ENCODE measurements around the gene SCTR.

SCTR gene

DNA sequence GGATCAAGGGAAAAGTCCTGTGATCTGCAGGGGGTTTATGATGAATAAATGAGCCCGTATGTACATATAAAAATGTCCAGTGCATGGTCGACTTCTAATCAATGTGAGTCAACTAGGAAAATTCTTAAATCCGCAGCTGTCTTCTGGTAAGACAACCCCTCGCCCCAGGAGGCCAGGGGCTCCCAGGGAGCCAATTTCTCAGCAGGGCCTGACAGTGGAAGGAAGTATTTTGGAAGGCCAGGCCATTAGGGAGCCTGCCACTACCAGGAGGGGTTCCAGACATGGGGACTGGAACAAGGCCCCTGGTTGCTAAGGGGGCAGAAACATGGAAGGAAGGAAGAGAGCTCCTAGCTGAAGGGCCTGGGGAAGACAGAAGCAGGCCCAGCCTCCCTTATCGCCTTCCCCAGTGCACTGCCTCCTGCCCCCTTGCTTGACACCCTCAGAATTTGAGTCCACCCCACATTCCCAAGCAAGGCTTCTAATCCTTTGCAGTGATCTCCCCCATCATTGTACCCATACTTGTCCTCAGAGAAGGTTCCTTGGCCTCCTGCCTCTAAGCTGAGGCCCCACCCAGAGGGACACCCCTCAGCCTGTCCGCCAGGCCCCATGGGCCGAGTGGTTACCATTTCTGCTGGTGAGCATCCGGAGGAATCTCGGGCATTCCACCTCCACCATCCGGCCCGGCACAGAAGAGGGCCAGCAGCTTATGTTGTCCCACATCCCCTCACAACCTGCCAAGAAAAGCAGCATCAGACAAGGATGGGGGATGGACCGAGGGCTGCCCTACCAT, 45.9 kb downstream of the SCTR start:
- H3K27ac ChIP-seq, result no peak overlapping the region
- TF ChIP-seq, protein P1, sequence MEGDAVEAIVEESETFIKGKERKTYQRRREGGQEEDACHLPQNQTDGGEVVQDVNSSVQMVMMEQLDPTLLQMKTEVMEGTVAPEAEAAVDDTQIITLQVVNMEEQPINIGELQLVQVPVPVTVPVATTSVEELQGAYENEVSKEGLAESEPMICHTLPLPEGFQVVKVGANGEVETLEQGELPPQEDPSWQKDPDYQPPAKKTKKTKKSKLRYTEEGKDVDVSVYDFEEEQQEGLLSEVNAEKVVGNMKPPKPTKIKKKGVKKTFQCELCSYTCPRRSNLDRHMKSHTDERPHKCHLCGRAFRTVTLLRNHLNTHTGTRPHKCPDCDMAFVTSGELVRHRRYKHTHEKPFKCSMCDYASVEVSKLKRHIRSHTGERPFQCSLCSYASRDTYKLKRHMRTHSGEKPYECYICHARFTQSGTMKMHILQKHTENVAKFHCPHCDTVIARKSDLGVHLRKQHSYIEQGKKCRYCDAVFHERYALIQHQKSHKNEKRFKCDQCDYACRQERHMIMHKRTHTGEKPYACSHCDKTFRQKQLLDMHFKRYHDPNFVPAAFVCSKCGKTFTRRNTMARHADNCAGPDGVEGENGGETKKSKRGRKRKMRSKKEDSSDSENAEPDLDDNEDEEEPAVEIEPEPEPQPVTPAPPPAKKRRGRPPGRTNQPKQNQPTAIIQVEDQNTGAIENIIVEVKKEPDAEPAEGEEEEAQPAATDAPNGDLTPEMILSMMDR (conservative IDR thresholded peaks at IDR 0.05), result no peak

DNA sequence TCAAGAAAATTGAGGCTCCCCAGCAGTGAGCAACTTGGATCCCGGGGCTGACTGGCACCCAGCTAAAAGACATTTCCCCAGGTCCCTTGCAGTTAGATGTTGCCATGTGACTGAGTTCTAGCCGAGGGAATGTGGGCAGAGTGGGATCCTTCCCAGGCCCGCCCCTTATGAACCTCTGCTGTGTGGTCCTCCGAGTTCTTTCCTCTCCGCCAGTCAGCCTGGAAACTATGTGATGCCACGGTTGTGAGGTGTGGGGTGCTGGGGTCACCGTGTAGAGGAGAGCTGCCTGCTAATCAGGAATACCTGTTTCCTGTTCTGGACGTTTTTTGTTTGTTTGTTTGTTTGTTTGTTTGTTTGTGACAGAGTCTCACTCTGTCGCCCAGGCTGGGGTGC, 47.2 kb downstream of the SCTR start:
- no peak overlapping the region for H3K27ac ChIP-seq
- TF ChIP-seq, protein P1 (conservative IDR thresholded peaks at IDR 0.05), result no peak

DNA sequence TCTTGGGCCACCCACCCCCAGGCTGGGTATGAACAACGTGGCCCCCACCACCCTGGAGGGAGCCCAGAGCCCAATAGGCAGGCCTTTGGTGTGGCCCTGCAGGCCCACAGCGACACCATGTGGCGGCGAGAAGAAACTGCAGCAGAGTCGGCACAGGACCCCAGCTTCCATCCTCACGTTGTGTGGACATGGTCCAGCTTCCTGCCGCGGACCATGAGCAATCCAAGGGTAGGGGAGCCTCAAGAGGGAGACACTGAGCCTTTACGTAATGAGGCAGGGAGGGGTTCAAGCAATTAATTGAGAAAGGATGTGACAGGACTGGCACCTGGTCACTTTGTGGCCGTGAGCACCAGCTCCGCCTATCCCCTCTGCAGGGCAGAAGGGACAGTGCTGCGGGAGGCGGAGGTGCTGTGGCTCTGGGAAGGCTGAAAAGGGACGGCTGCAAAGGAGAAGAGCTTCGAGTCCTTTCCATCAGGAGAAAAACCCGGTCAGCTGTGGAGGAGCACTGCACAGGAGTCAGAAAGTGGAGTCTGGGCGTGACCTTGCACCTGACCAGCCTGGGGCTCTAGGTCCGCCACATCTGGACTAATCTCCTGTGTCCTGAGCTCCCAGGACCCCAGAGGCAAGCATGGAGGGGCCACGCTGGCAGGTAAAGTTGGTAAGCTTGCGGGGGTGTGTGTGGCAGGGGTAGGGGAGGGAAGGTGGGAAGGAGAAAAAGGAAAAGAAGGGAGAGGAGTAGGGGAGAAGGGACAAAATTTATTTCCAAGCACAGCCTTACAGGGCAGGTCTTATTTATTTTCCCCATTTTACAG, 47.8 kb downstream of the SCTR start:
- H3K27ac ChIP-seq, result no peak overlapping the region
- TF ChIP-seq, protein P1 (conservative IDR thresholded peaks at IDR 0.05), result peak; percentile 96

DNA sequence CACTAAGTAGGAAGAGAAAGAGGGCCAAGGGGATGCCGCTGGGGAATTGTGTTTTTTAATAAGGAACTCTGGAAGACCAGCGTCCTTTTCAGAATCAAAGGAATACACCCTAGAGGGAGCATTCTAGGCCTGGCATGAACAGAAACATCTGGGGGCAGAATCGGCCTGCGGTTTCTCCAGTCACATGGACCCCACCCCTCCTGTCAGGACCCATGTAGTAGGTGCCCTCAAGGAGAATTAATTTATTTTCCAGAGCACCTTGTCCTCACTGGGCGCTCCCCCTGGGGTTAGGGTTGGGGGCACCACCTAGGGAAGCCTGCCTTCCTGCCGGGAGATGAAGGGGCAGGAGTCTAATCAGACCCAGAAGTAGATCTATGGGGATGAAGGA, 48.4 kb downstream of the SCTR start:
- TF ChIP-seq, protein P1 (conservative IDR thresholded peaks at IDR 0.05), result no peak

DNA sequence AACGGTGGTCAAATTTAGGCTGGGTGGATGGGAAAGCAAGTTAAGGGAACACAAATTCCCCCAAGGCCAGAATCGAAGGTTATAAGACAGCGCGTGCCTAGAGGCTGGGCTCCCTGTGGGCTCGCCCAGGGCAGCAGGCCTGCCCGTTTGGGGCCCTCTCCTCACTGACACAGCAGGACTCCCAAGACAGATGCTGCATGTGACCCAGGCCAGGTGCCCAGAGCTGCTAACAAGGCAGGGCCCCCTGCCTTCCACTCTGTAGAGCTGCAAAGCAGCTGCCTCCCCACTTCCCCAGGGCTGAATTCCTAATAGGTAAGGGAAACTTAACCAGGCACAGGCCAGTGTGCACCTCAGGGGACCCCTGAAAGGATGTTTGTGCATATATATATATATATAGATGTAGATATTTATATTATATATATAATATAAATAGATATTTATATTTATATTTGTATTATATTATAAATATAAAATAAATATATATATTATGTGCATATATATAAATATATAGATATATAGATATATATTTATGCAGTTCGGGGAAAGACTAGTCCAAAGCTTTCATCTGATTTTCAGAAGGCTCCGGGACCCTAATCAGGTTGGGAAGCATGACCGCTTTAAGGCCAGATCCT, 48.9 kb downstream of the SCTR start:
- TF ChIP-seq, protein P1 (conservative IDR thresholded peaks at IDR 0.05), result no peak
- H3K27ac ChIP-seq, result no peak overlapping the region

More for the DNA sequence above, 48.4 kb downstream of the SCTR start:
- H3K27ac ChIP-seq, result no peak overlapping the region

DNA sequence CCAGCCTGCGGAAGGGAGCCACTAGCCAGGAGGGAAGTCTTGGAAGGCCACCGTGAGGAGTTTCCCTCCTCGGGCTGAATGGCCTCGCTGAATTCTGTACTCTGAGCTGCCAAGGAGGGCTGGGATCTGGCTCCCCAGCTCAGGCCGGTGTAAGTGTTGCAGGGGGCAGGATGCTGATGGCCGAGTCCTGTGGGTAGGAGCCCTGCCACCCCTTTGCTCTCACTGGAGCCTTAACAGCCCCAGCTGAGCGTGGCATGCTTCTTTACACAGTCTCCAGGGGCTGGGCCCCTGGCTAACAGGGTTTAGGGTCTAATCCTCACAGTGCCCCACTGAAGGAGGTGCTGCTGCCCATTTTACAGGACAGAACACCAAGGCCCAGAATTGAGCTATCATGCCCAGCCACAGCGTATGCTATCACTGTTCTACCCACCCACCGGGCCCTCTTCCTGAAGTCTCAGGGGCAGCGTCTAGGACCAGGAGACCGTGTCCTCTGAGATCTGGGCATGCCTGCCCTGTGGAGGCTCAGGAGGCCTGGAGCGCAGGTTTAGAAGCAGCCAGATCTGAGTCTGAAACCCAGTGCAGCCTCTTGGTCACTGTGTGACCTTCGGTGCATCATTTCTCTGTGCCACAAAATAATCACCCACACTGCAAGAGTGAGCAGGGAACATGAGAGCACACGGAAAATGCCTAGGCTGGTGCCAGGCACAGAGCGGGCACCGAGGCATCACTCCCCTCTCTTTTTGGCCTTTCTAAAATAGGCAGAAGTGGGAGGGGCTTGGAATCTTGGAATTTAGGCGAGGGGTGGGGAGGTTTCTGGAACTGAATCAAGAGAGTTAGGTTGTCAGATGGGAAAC, 49.7 kb downstream of the SCTR start:
- H3K27ac ChIP-seq, result no peak overlapping the region
- TF ChIP-seq, protein P1 (conservative IDR thresholded peaks at IDR 0.05), result no peak

Measured in VCaP (cell line).